ENCODE results near the gene DHRS7C. TPM values are rescaled to one million over a fixed set of nuclear protein-coding genes. Genes with fewer than 3 reads are reported as not detected.

The DHRS7C gene
- total RNA-seq, 4 donors from 2014 or later, result 5.1 to 64.6 (median 42.2) TPM

- Histone ChIP-seq H3K9me3 (no peaks in the 10 kb centered on the region), H3K4me3 (no peak overlapping the region), H3K27ac (no peak overlapping the region), H3K4me1 (no peaks in the 10 kb centered on the region), H3K27me3 (no peaks in the 10 kb centered on the region), H3K36me3 (no peaks in the 10 kb centered on the region)
- ATAC-seq (no peak), DNase-seq (no peak)
- intact Hi-C loops (cut with DNase I; ENCODE audit: low total_unique reads) (no loop called here), in situ Hi-C loops (cut with MboI; ENCODE audit: low sequenced_read_pairs in 4 of 4) (loop anchor here in 1 of 4 donors (25.0 kb wide), 1 partner anchor 99 kb away; the partner anchor contains the start of gene RCVRN)
- TF ChIP-seq POLR2A (IDR thresholded peaks at IDR 0.05) (no peak), CTCF (IDR thresholded peaks at IDR 0.05 in 4 of 5, conservative IDR thresholded peaks at IDR 0.05 in 1 of 5) (no peak)
Measured at GRCh38 chr17:9813166-9813565, 21.8 kb upstream of the DHRS7C start.

GRCh38 chr17:9811537-9811936, 20.1 kb upstream of the DHRS7C start:
- in situ Hi-C loops (cut with MboI; ENCODE audit: low sequenced_read_pairs in 4 of 4), result loop anchor here in 1 of 4 donors (25.0 kb wide), 1 partner anchor 101 kb away; the partner anchor contains the start of gene RCVRN
- Histone ChIP-seq H3K36me3 (no peaks in the 10 kb centered on the region), H3K9me3 (no peaks in the 10 kb centered on the region), H3K4me3 (no peak overlapping the region), H3K27me3 (no peaks in the 10 kb centered on the region), H3K4me1 (no peaks in the 10 kb centered on the region), H3K27ac (no peak overlapping the region)
- no peak for ATAC-seq
- TF ChIP-seq POLR2A (IDR thresholded peaks at IDR 0.05) (no peak), CTCF (IDR thresholded peaks at IDR 0.05 in 4 of 5, conservative IDR thresholded peaks at IDR 0.05 in 1 of 5) (no peak)
- no peak for DNase-seq
- intact Hi-C loops (cut with DNase I; ENCODE audit: low total_unique reads), result no loop called here

DNA sequence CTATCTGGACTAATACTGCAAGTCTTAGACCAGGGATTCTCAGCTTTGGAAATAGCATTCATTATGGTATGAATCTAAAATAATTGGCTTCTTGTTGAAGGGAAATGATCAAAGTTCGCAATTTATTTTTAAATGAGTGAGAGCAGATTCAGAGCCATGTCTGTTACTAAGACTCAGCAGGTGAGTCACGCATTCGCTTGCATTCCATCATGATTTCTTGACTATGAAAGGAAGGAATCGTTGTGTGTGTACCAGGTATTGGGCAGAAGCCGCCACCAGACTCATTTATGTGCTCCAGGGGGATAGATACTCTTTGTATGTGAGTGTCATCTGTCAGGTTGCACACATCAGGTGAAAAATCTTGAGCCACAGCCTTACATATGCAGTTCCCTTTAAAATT, 19.7 kb upstream of the DHRS7C start:
- H3K9me3 ChIP-seq, result no peaks in the 10 kb centered on the region
- ATAC-seq (no peak), DNase-seq (no peak)
- no peak overlapping the region for H3K27ac ChIP-seq
- TF ChIP-seq POLR2A (IDR thresholded peaks at IDR 0.05) (no peak), CTCF (IDR thresholded peaks at IDR 0.05 in 4 of 5, conservative IDR thresholded peaks at IDR 0.05 in 1 of 5) (no peak)
- H3K4me3 ChIP-seq, result no peak overlapping the region
- no peaks in the 10 kb centered on the region for H3K36me3 ChIP-seq
- no peaks in the 10 kb centered on the region for H3K27me3 ChIP-seq
- H3K4me1 ChIP-seq, result no peaks in the 10 kb centered on the region
- in situ Hi-C loops (cut with MboI; ENCODE audit: low sequenced_read_pairs in 4 of 4) (loop anchor here in 1 of 4 donors (25.0 kb wide), 1 partner anchor 101 kb away; the partner anchor contains the start of gene RCVRN), intact Hi-C loops (cut with DNase I; ENCODE audit: low total_unique reads) (no loop called here)

DNA sequence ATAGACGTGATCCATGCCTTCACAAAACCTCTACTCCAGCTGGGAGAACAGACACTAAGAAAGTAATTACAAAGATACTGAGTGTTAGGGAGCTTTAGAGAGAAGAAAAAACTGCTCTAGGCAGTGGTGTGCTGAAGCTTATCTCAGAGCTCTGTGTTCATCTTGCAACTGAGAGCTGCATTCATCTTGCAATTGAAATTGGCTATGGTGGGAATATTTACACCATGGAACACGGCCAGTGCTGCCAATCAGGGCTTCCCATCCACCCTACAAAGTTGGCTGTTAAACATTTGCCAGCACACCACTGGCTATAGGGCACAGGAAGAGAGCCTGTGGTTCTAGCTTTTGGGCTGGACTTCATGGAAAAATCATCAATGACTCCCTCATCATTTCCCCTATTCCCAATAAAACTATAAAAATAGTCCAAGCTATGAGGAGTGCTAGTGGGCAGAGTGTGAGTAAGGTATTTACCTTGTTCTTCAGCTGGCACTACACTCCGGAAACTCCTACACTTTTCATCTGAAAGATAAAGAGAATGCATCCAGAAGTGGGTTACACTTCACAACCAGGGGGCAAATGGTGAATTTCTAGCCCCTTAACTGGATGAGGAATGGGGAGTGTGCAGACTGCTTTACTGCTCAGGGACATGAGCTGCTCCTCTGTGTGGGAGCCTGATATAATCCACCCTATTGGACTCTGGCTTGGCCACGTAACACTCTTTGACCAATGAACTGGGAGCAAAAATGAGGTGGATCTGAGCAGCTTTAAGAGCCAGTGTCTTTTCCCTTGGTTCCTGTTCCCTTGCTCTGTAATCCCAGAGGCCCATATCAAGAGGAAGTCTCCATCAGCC, 18.9 kb upstream of the DHRS7C start:
- Histone ChIP-seq H3K27ac (no peak overlapping the region), H3K9me3 (no peaks in the 10 kb centered on the region), H3K4me3 (no peak overlapping the region), H3K27me3 (no peaks in the 10 kb centered on the region), H3K4me1 (no peaks in the 10 kb centered on the region), H3K36me3 (no peaks in the 10 kb centered on the region)
- ATAC-seq (no peak), DNase-seq (no peak)
- intact Hi-C loops (cut with DNase I; ENCODE audit: low total_unique reads) (no loop called here), in situ Hi-C loops (cut with MboI; ENCODE audit: low sequenced_read_pairs in 4 of 4) (loop anchor here in 1 of 4 donors (25.0 kb wide), 1 partner anchor 102 kb away; the partner anchor contains the start of gene RCVRN)
- no peak for TF ChIP-seq POLR2A (IDR thresholded peaks at IDR 0.05)
- no peak for TF ChIP-seq CTCF (IDR thresholded peaks at IDR 0.05 in 4 of 5, conservative IDR thresholded peaks at IDR 0.05 in 1 of 5)
